Skeletal muscle cell (primary cell): ENCODE measurements around the gene ANKRD12.

ENCODE experiments used
- DNase-seq: peaks from one replicate; pipeline ENCODE4 v3.0.0-alpha.2; 2010; ENCODE audit warnings: low read depth
- H3K4me3 ChIP-seq: 2 replicates; pipeline ENCODE4 v1.5.1; 2011; ENCODE audit warnings: low read depth, mild to moderate bottlenecking, control low read depth, low read length, moderate library complexity

ANKRD12 gene

GRCh38 chr18:9174302-9174701 is 37.7 kb downstream of the ANKRD12 start:
- DNase-seq, result no peak
- H3K4me3 ChIP-seq, result no peak overlapping the region

GRCh38 chr18:9175115-9175514 is 38.5 kb downstream of the ANKRD12 start:
- H3K4me3 ChIP-seq, result no peak overlapping the region
- DNase-seq, result no peak

- no peak overlapping the region for H3K4me3 ChIP-seq
- no peak for DNase-seq
Observed at GRCh38 chr18:9177031-9177430, 40.5 kb downstream of the ANKRD12 start.

- DNase-seq, result no peak
- no peak overlapping the region for H3K4me3 ChIP-seq
Observed at GRCh38 chr18:9177466-9177865, 40.9 kb downstream of the ANKRD12 start.

- DNase-seq, result no peak
Observed at GRCh38 chr18:9178557-9178956, 42.0 kb downstream of the ANKRD12 start.

GRCh38 chr18:9181275-9181674 is 44.7 kb downstream of the ANKRD12 start:
- H3K4me3 ChIP-seq, result no peak overlapping the region
- no peak for DNase-seq

More at GRCh38 chr18:9178557-9178956, 42.0 kb downstream of the ANKRD12 start:
- no peak overlapping the region for H3K4me3 ChIP-seq

- H3K4me3 ChIP-seq, result no peak overlapping the region
- DNase-seq, result no peak
Observed at GRCh38 chr18:9182852-9183399, 46.3 kb downstream of the ANKRD12 start.

- no peak overlapping the region for H3K4me3 ChIP-seq
- no peak for DNase-seq
Observed at GRCh38 chr18:9184998-9185613, 48.5 kb downstream of the ANKRD12 start.

- no peak for DNase-seq
Observed at GRCh38 chr18:9188359-9189231, 52.0 kb downstream of the ANKRD12 start.

GRCh38 chr18:9189491-9189890 is 52.9 kb downstream of the ANKRD12 start:
- DNase-seq, result no peak
- H3K4me3 ChIP-seq, result no peak overlapping the region

More at GRCh38 chr18:9188359-9189231, 52.0 kb downstream of the ANKRD12 start:
- H3K4me3 ChIP-seq, result no peak overlapping the region

GRCh38 chr18:9191658-9192256 is 55.2 kb downstream of the ANKRD12 start:
- DNase-seq, result no peak
- no peak overlapping the region for H3K4me3 ChIP-seq

- DNase-seq, result no peak
- no peak overlapping the region for H3K4me3 ChIP-seq
Observed at GRCh38 chr18:9193031-9193430, 56.5 kb downstream of the ANKRD12 start.

- H3K4me3 ChIP-seq, result no peak overlapping the region
- DNase-seq, result no peak
Observed at GRCh38 chr18:9196568-9196967, 60.0 kb downstream of the ANKRD12 start.

GRCh38 chr18:9199681-9200080 is 63.1 kb downstream of the ANKRD12 start:
- H3K4me3 ChIP-seq, result no peak overlapping the region
- DNase-seq, result no peak

- H3K4me3 ChIP-seq, result no peak overlapping the region
- DNase-seq, result no peak
Observed at GRCh38 chr18:9201224-9201623, 64.6 kb downstream of the ANKRD12 start.

- H3K4me3 ChIP-seq, result no peak overlapping the region
- DNase-seq, result no peak
Observed at GRCh38 chr18:9204659-9205058, 68.1 kb downstream of the ANKRD12 start.

- H3K4me3 ChIP-seq, result no peak overlapping the region
- no peak for DNase-seq
Observed at GRCh38 chr18:9206421-9206820, 69.8 kb downstream of the ANKRD12 start.

GRCh38 chr18:9209279-9209678 is 72.7 kb downstream of the ANKRD12 start:
- DNase-seq, result no peak

GRCh38 chr18:9210966-9211365 is 74.4 kb downstream of the ANKRD12 start:
- no peak overlapping the region for H3K4me3 ChIP-seq
- DNase-seq, result no peak

More at GRCh38 chr18:9209279-9209678, 72.7 kb downstream of the ANKRD12 start:
- no peak overlapping the region for H3K4me3 ChIP-seq

- DNase-seq, result no peak
- H3K4me3 ChIP-seq, result no peak overlapping the region
Observed at GRCh38 chr18:9211955-9212354, 75.4 kb downstream of the ANKRD12 start.
